MM.1S (cell line): ENCODE measurements around the gene TNFRSF13B.
"Not testable (repeated sequence)": the region's sequence is repeated elsewhere in the genome, so short reads cannot be mapped to it uniquely, and the experiment has no call there.

ENCODE experiments used
- DNase-seq: peaks from one replicate; pipeline ENCODE4 v3.0.0-alpha.2; 2015
- H2AFZ ChIP-seq: fragments of 300-600 bp; sonication (generic); 2 replicates; pipeline ENCODE4 v1.6.0; 2016; ENCODE audit warnings: antibody characterized with exemption, low read length
- H3F3A ChIP-seq: fragments of 300-600 bp; sonication (generic); 2 replicates; pipeline ENCODE4 v1.6.1; 2016; ENCODE audit warnings: mild to moderate bottlenecking, antibody characterized with exemption, low read length, moderate library complexity, mixed read lengths; ENCODE audit not compliant: insufficient read depth
- H3K27ac ChIP-seq: fragments of 300-600 bp; sonication (generic); 2 replicates; pipeline ENCODE4 v1.5.1; 2016; ENCODE audit warnings: mild to moderate bottlenecking, low read length
- H3K27me3 ChIP-seq: fragments of 300-600 bp; sonication (generic); replicated peaks from 2 replicates; pipeline ENCODE4 v1.6.0; 2016; ENCODE audit warnings: low read length; ENCODE audit not compliant: insufficient read depth
- H3K36me3 ChIP-seq: fragments of 300-600 bp; sonication (generic); replicated peaks from 2 replicates; pipeline ENCODE4 v1.6.1; 2016; ENCODE audit warnings: mild to moderate bottlenecking, low read length, mixed read lengths; ENCODE audit not compliant: insufficient read depth
- H3K4me1 ChIP-seq: fragments of 300-600 bp; sonication (generic); 2 replicates; pipeline ENCODE4 v1.6.1; 2016; ENCODE audit warnings: low read length, mixed read lengths
- H3K4me2 ChIP-seq: fragments of 300-600 bp; sonication (generic); 2 replicates; pipeline ENCODE4 v1.6.0; 2016; ENCODE audit warnings: low read depth, low read length
- H3K4me3 ChIP-seq: fragments of 300-600 bp; sonication (generic); 2 replicates; pipeline ENCODE4 v1.5.1; 2016; ENCODE audit warnings: low read length, mixed read lengths
- H3K79me2 ChIP-seq: fragments of 300-600 bp; sonication (generic); 2 replicates; pipeline ENCODE4 v1.6.1; 2016; ENCODE audit warnings: mixed run types, low read length, mixed read lengths
- H3K9ac ChIP-seq: fragments of 300-600 bp; sonication (generic); 2 replicates; pipeline ENCODE4 v1.6.1; 2016; ENCODE audit warnings: low read length, mixed read lengths
- H3K9me2 ChIP-seq: fragments of 300-600 bp; sonication (generic); replicated peaks from 2 replicates; pipeline ENCODE4 v1.6.1; 2016; ENCODE audit warnings: mild to moderate bottlenecking, low read length, mixed read lengths; ENCODE audit not compliant: insufficient read depth
- H3K9me3 ChIP-seq: fragments of 300-600 bp; sonication (generic); replicated peaks from 2 replicates; pipeline ENCODE4 v1.6.1; 2016; ENCODE audit warnings: mild to moderate bottlenecking, low read length, mixed read lengths; ENCODE audit not compliant: insufficient read depth
- H4K20me1 ChIP-seq: fragments of 300-600 bp; sonication (generic); 2 replicates; pipeline ENCODE4 v1.6.1; 2016; ENCODE audit warnings: mild to moderate bottlenecking, low read length, moderate library complexity, mixed read lengths; ENCODE audit not compliant: insufficient read depth
- CTCF ChIP-seq: fragments of 300-600 bp; sonication (generic); IDR thresholded peaks from 2 replicates; pipeline ENCODE4 v1.5.1; 2016; ENCODE audit warnings: antibody characterized with exemption, low read length, mixed read lengths
- EZH2 ChIP-seq: fragments of 300-600 bp; sonication (generic); optimal IDR thresholded peaks from 2 replicates; pipeline ENCODE3; 2017; ENCODE audit warnings: low read depth, mild to moderate bottlenecking, antibody characterized with exemption, low read length, mixed read lengths
- EZH2phosphoT487 ChIP-seq: fragments of 300-600 bp; sonication (generic); IDR thresholded peaks from 2 replicates; pipeline ENCODE4 v1.6.1; 2018; ENCODE audit warnings: antibody characterized with exemption, low read length

Gene TNFRSF13B

GRCh38 chr17:17015230-17015629 is 43.3 kb upstream of the TNFRSF13B start:
- DNase-seq = no peak
- H3K9me3 ChIP-seq = no peaks in the 10 kb centered on the region
- no peak overlapping the region for H3K27ac ChIP-seq
- H3K27me3 ChIP-seq = no peaks in the 10 kb centered on the region
- no peak overlapping the region for H3K4me2 ChIP-seq
- no peak overlapping the region for H3K9ac ChIP-seq
- H3K4me3 ChIP-seq = no peak overlapping the region
- H2AFZ ChIP-seq = no peak overlapping the region
- H3F3A ChIP-seq = no peaks in the 10 kb centered on the region
- no peaks in the 10 kb centered on the region for H3K36me3 ChIP-seq
- H3K4me1 ChIP-seq = no peaks in the 10 kb centered on the region
- H3K79me2 ChIP-seq = no peaks in the 10 kb centered on the region
- H4K20me1 ChIP-seq = no peaks in the 10 kb centered on the region
- TF ChIP-seq CTCF (no peak), EZH2 (no peak), EZH2phosphoT487 (no peak)
- H3K9me2 ChIP-seq = no peaks in the 10 kb centered on the region

GRCh38 chr17:17014748-17015124 is 42.8 kb upstream of the TNFRSF13B start:
- not testable (repeated sequence) for H3K4me1 ChIP-seq

GRCh38 chr17:17013828-17014747 is 42.2 kb upstream of the TNFRSF13B start:
- not testable (repeated sequence) for H3K9me3 ChIP-seq, H3K4me3 ChIP-seq, H2AFZ ChIP-seq, H3F3A ChIP-seq, DNase-seq, H3K27ac ChIP-seq, H3K79me2 ChIP-seq, H3K4me2 ChIP-seq, H4K20me1 ChIP-seq, H3K27me3 ChIP-seq, H3K4me1 ChIP-seq, H3K9ac ChIP-seq, H3K9me2 ChIP-seq, H3K36me3 ChIP-seq

More at GRCh38 chr17:17014748-17015124, 42.8 kb upstream of the TNFRSF13B start:
- H3F3A ChIP-seq, DNase-seq, H3K9ac ChIP-seq, H2AFZ ChIP-seq, H3K27ac ChIP-seq, H3K36me3 ChIP-seq, H3K4me2 ChIP-seq, H4K20me1 ChIP-seq, H3K9me3 ChIP-seq, H3K79me2 ChIP-seq, H3K4me3 ChIP-seq, H3K27me3 ChIP-seq, H3K9me2 ChIP-seq: not testable (repeated sequence)

- H3K4me1 ChIP-seq, H3K4me3 ChIP-seq, H3K9me2 ChIP-seq, H3K9ac ChIP-seq, DNase-seq, H3K9me3 ChIP-seq, H3F3A ChIP-seq, H4K20me1 ChIP-seq, H3K27me3 ChIP-seq, H3K36me3 ChIP-seq, H3K79me2 ChIP-seq, H3K27ac ChIP-seq, H3K4me2 ChIP-seq, H2AFZ ChIP-seq: not testable (repeated sequence)
Observed at GRCh38 chr17:17011043-17011907, 39.4 kb upstream of the TNFRSF13B start.

GRCh38 chr17:17010545-17011034 is 38.7 kb upstream of the TNFRSF13B start:
- H3K27ac ChIP-seq, H3K9me2 ChIP-seq, H4K20me1 ChIP-seq, H3F3A ChIP-seq, H3K27me3 ChIP-seq, H3K79me2 ChIP-seq, H3K4me3 ChIP-seq, H3K9me3 ChIP-seq, H3K4me1 ChIP-seq, H3K9ac ChIP-seq, DNase-seq, H3K36me3 ChIP-seq, H3K4me2 ChIP-seq, H2AFZ ChIP-seq: not testable (repeated sequence)

GRCh38 chr17:17009972-17010371 is 38.1 kb upstream of the TNFRSF13B start:
- H3K4me2 ChIP-seq, DNase-seq: not testable (repeated sequence)

More at GRCh38 chr17:17009972-17010371, 38.1 kb upstream of the TNFRSF13B start:
- not testable (repeated sequence) for H3K9ac ChIP-seq, H3K4me3 ChIP-seq, H3K27ac ChIP-seq, H3K9me2 ChIP-seq, H3K79me2 ChIP-seq, H3K9me3 ChIP-seq, H3K27me3 ChIP-seq, H2AFZ ChIP-seq, H3K4me1 ChIP-seq, H3F3A ChIP-seq, H3K36me3 ChIP-seq, H4K20me1 ChIP-seq
